Fibroblast of lung (primary cell): ENCODE data around the gene DOC2B.

Source experiments
- EZH2 ChIP-seq: IDR thresholded peaks from 2 replicates; pipeline ENCODE4 v1.5.1; 2012; ENCODE audit warnings: low read length, control low read depth, mild to moderate bottlenecking; ENCODE audit errors: missing control alignments
- TF ChIP-seq, protein P1 (sequence below), 2 donors: IDR thresholded peaks in 1 of 2; conservative IDR thresholded peaks in 1 of 2; 1 replicate in 1 of 2; 2 replicates in 1 of 2; pipeline ENCODE4 v1.5.1; 2011 to 2012; ENCODE audit warnings: low read length in 2 of 2, control low read depth in 1 of 2, inconsistent platforms in 1 of 2, low read depth in 1 of 2, mild to moderate bottlenecking in 1 of 2

DNA sequence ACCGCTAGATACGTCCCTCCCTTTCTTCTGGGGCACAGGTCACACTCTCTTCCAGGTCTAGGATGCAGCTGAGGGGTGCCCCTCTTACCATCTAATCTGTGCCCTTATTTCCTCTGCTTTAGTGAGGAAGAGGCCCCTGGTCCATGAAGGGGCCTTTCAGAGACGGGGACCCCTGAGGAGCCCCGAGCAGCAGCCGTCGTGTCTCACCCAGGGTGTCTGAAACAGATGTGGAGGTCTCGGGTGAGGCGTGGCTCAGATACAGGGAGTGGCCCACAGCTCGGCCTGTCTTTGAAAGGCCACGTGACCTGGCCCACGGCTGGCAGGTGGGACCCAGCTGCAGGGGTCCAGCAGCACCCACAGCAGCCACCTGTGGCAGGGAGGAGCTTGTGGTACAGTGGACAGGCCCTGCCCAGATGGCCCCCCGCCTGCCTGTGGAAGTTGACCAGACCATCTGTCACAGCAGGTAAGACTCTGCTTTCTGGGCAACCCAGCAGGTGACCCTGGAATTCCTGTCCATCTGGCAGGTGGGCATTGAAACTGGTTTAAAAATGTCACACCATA lies 28.5 kb downstream of the DOC2B start:
- TF ChIP-seq, protein P1, sequence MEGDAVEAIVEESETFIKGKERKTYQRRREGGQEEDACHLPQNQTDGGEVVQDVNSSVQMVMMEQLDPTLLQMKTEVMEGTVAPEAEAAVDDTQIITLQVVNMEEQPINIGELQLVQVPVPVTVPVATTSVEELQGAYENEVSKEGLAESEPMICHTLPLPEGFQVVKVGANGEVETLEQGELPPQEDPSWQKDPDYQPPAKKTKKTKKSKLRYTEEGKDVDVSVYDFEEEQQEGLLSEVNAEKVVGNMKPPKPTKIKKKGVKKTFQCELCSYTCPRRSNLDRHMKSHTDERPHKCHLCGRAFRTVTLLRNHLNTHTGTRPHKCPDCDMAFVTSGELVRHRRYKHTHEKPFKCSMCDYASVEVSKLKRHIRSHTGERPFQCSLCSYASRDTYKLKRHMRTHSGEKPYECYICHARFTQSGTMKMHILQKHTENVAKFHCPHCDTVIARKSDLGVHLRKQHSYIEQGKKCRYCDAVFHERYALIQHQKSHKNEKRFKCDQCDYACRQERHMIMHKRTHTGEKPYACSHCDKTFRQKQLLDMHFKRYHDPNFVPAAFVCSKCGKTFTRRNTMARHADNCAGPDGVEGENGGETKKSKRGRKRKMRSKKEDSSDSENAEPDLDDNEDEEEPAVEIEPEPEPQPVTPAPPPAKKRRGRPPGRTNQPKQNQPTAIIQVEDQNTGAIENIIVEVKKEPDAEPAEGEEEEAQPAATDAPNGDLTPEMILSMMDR (conservative IDR thresholded peaks at IDR 0.05 in 1 of 2, IDR thresholded peaks at IDR 0.05 in 1 of 2; ENCODE audit: low read depth in 1 of 2, low read length in 2 of 2) = no peak
- no peak for TF ChIP-seq EZH2
